ENCODE results near the gene GABRG2.

The GABRG2 gene

GRCh38 chr5:162154242-162154641 is 86.7 kb downstream of the GABRG2 start:
- DNase-seq (ENCODE audit: low read depth) = no peak
- no peak for TF ChIP-seq MAX (IDR thresholded peaks at IDR 0.05; ENCODE audit: low read depth, low read length)
- no peak for TF ChIP-seq MYC (IDR thresholded peaks at IDR 0.05; ENCODE audit: low read depth, low read length)
- TF ChIP-seq CTCF (IDR thresholded peaks at IDR 0.05; ENCODE audit: low read depth, low read length) = no peak
- TF ChIP-seq POLR2A (IDR thresholded peaks at IDR 0.05; ENCODE audit: extremely low read depth, insufficient read length) = no peak
- H3K4me3 ChIP-seq (ENCODE audit: low read depth, low read length) = no peak overlapping the region

- no peak for TF ChIP-seq MAX (IDR thresholded peaks at IDR 0.05; ENCODE audit: low read depth, low read length)
- no peak for TF ChIP-seq POLR2A (IDR thresholded peaks at IDR 0.05; ENCODE audit: extremely low read depth, insufficient read length)
- TF ChIP-seq CTCF (IDR thresholded peaks at IDR 0.05; ENCODE audit: low read depth, low read length) = no peak
- TF ChIP-seq MYC (IDR thresholded peaks at IDR 0.05; ENCODE audit: low read depth, low read length) = no peak
- no peak overlapping the region for H3K4me3 ChIP-seq (ENCODE audit: low read depth, low read length)
- DNase-seq (ENCODE audit: low read depth) = no peak
These were observed 92.8 kb downstream of the GABRG2 start for GRCh38 chr5:162160401-162160800.

GRCh38 chr5:162163663-162164062 is 96.1 kb downstream of the GABRG2 start:
- DNase-seq (ENCODE audit: low read depth) = no peak
- no peak for TF ChIP-seq MAX (IDR thresholded peaks at IDR 0.05; ENCODE audit: low read depth, low read length)
- no peak for TF ChIP-seq CTCF (IDR thresholded peaks at IDR 0.05; ENCODE audit: low read depth, low read length)
- no peak overlapping the region for H3K4me3 ChIP-seq (ENCODE audit: low read depth, low read length)

- TF ChIP-seq CTCF (IDR thresholded peaks at IDR 0.05; ENCODE audit: low read depth, low read length) = no peak
- TF ChIP-seq POLR2A (IDR thresholded peaks at IDR 0.05; ENCODE audit: extremely low read depth, insufficient read length) = no peak
- no peak for TF ChIP-seq MYC (IDR thresholded peaks at IDR 0.05; ENCODE audit: low read depth, low read length)
- TF ChIP-seq MAX (IDR thresholded peaks at IDR 0.05; ENCODE audit: low read depth, low read length) = no peak
- peak; percentile 25 for DNase-seq (ENCODE audit: low read depth)
- no peak overlapping the region for H3K4me3 ChIP-seq (ENCODE audit: low read depth, low read length)
These were observed 106.9 kb downstream of the GABRG2 start for GRCh38 chr5:162174358-162174974.

- TF ChIP-seq POLR2A (IDR thresholded peaks at IDR 0.05; ENCODE audit: extremely low read depth, insufficient read length) (no peak), MYC (IDR thresholded peaks at IDR 0.05; ENCODE audit: low read depth, low read length) (no peak), CTCF (IDR thresholded peaks at IDR 0.05; ENCODE audit: low read depth, low read length) (no peak), MAX (IDR thresholded peaks at IDR 0.05; ENCODE audit: low read depth, low read length) (no peak)
- no peak for DNase-seq (ENCODE audit: low read depth)
- H3K4me3 ChIP-seq (ENCODE audit: low read depth, low read length) = no peak overlapping the region
These were observed 119.8 kb downstream of the GABRG2 start for GRCh38 chr5:162187371-162187770.
